ENCODE results near the gene P2RX3.
"Not testable (repeated sequence)": the region's sequence is repeated elsewhere in the genome, so short reads cannot be mapped to it uniquely, and the experiment has no call there.

Gene P2RX3

GRCh38 chr11:57327721-57328120 lies 10.4 kb upstream of the P2RX3 start:
- no peak for ATAC-seq
- peaks cover 70% of the 10 kb centered on the region for H3K4me1 Mint-ChIP-seq
- no peak overlapping the region for H3K4me3 Mint-ChIP-seq
- no peak for DNase-seq
- no peaks in the 10 kb centered on the region for H3K9me3 Mint-ChIP-seq
- H3K27ac Mint-ChIP-seq: peak overlapping the region; percentile 1
- H3K27me3 Mint-ChIP-seq: no peaks in the 10 kb centered on the region
- H3K36me3 Mint-ChIP-seq (ENCODE audit: low read depth): peaks cover 74% of the 10 kb centered on the region

- Mint-ChIP-seq H3K9me3 (no peaks in the 10 kb centered on the region), H3K4me1 (peaks cover 78% of the 10 kb centered on the region), H3K27ac (peak overlapping the region; percentile 83), H3K36me3 (ENCODE audit: low read depth) (peaks cover 92% of the 10 kb centered on the region), H3K4me3 (peak overlapping the region; percentile 51), H3K27me3 (no peaks in the 10 kb centered on the region)
- peak; percentile 50 for ATAC-seq
- DNase-seq: no peak
Observed at GRCh38 chr11:57330029-57330428, 8.1 kb upstream of the P2RX3 start.

- H3K9me3 Mint-ChIP-seq: no peaks in the 10 kb centered on the region
- no peak overlapping the region for H3K4me3 Mint-ChIP-seq
- DNase-seq (no peak), ATAC-seq (no peak)
- H3K27me3 Mint-ChIP-seq: no peaks in the 10 kb centered on the region
- H3K4me1 Mint-ChIP-seq: peaks cover 73% of the 10 kb centered on the region
- H3K27ac Mint-ChIP-seq: no peak overlapping the region
- H3K36me3 Mint-ChIP-seq (ENCODE audit: low read depth): peaks cover 77% of the 10 kb centered on the region
Observed at GRCh38 chr11:57331720-57332119, 6.4 kb upstream of the P2RX3 start.

- Mint-ChIP-seq H3K4me3 (no peak overlapping the region), H3K27me3 (no peaks in the 10 kb centered on the region)
- no peak for DNase-seq
Observed at GRCh38 chr11:57332694-57333440, 5.3 kb upstream of the P2RX3 start.

GRCh38 chr11:57335023-57335342 lies 3.2 kb upstream of the P2RX3 start:
- Mint-ChIP-seq H3K36me3 (ENCODE audit: low read depth) (peaks cover 46% of the 10 kb centered on the region), H3K9me3 (no peaks in the 10 kb centered on the region), H3K27me3 (no peaks in the 10 kb centered on the region), H3K4me1 (peaks cover 55% of the 10 kb centered on the region), H3K27ac (peak overlapping the region; percentile 98), H3K4me3 (peak overlapping the region; percentile 92)
- ATAC-seq: no peak
- DNase-seq: no peak

More at GRCh38 chr11:57332694-57333440, 5.3 kb upstream of the P2RX3 start:
- Mint-ChIP-seq H3K9me3 (no peaks in the 10 kb centered on the region), H3K36me3 (ENCODE audit: low read depth) (peaks cover 65% of the 10 kb centered on the region), H3K27ac (no peak overlapping the region), H3K4me1 (peaks cover 64% of the 10 kb centered on the region)
- ATAC-seq: no peak

GRCh38 chr11:57335343-57336110 lies 2.6 kb upstream of the P2RX3 start, which contains the start of gene SSRP1:
Gene SSRP1 (minus strand): TSS chr11:57335892. CDS start chr11:57335121, 771 bp downstream.
- peak; percentile 85 for DNase-seq
- Mint-ChIP-seq H3K36me3 (ENCODE audit: low read depth) (peaks cover 40% of the 10 kb centered on the region), H3K4me3 (peak within 1 kb of the TSS; percentile 92), H3K27me3 (no peaks in the 10 kb centered on the region), H3K9me3 (no peaks in the 10 kb centered on the region), H3K4me1 (peaks cover 50% of the 10 kb centered on the region), H3K27ac (peak within 1 kb of the TSS; percentile 98)
- peak; percentile 100 for ATAC-seq

GRCh38 chr11:57336111-57336666 lies 2.0 kb upstream of the P2RX3 start:
- peak; percentile 19 for DNase-seq

GRCh38 chr11:57336856-57337255 lies 1.3 kb upstream of the P2RX3 start:
- not testable (repeated sequence) for H3K9me3 Mint-ChIP-seq, DNase-seq
- H3K27ac Mint-ChIP-seq: peak overlapping the region; percentile 98

More at GRCh38 chr11:57336111-57336666, 2.0 kb upstream of the P2RX3 start:
- peaks cover 34% of the 10 kb centered on the region for H3K36me3 Mint-ChIP-seq (ENCODE audit: low read depth)
- no peaks in the 10 kb centered on the region for H3K27me3 Mint-ChIP-seq
- H3K9me3 Mint-ChIP-seq: no peaks in the 10 kb centered on the region
- peak overlapping the region; percentile 98 for H3K27ac Mint-ChIP-seq
- peaks cover 46% of the 10 kb centered on the region for H3K4me1 Mint-ChIP-seq
- H3K4me3 Mint-ChIP-seq: peak overlapping the region; percentile 92
- peak; percentile 2 for ATAC-seq

GRCh38 chr11:57339328-57339727 lies 1.2 kb downstream of the P2RX3 start:
- ATAC-seq (no peak), DNase-seq (no peak)
- H3K27me3 Mint-ChIP-seq: peaks cover 1% of the 10 kb centered on the region
- H3K36me3 Mint-ChIP-seq (ENCODE audit: low read depth): peaks cover 6% of the 10 kb centered on the region
- no peak overlapping the region for H3K27ac Mint-ChIP-seq
- H3K4me1 Mint-ChIP-seq: peaks cover 19% of the 10 kb centered on the region
- H3K4me3 Mint-ChIP-seq: no peak overlapping the region
- no peaks in the 10 kb centered on the region for H3K9me3 Mint-ChIP-seq

More at GRCh38 chr11:57336856-57337255, 1.3 kb upstream of the P2RX3 start:
- ATAC-seq, H3K27me3 Mint-ChIP-seq: not testable (repeated sequence)
- Mint-ChIP-seq H3K4me3 (peak overlapping the region; percentile 92), H3K36me3 (ENCODE audit: low read depth) (peaks cover 28% of the 10 kb centered on the region), H3K4me1 (peaks cover 41% of the 10 kb centered on the region)

GRCh38 chr11:57340039-57340615 lies 2.0 kb downstream of the P2RX3 start:
- ATAC-seq (no peak), DNase-seq (no peak)
- peaks cover 1% of the 10 kb centered on the region for H3K27me3 Mint-ChIP-seq
- H3K4me3 Mint-ChIP-seq: no peak overlapping the region
- H3K9me3 Mint-ChIP-seq: no peaks in the 10 kb centered on the region
- H3K36me3 Mint-ChIP-seq (ENCODE audit: low read depth): no peaks in the 10 kb centered on the region
- peaks cover 14% of the 10 kb centered on the region for H3K4me1 Mint-ChIP-seq
- no peak overlapping the region for H3K27ac Mint-ChIP-seq

GRCh38 chr11:57341250-57341808 lies 3.2 kb downstream of the P2RX3 start:
- Mint-ChIP-seq H3K36me3 (ENCODE audit: low read depth) (no peaks in the 10 kb centered on the region), H3K4me1 (peaks cover 8% of the 10 kb centered on the region), H3K9me3 (no peaks in the 10 kb centered on the region), H3K27me3 (peaks cover 1% of the 10 kb centered on the region), H3K27ac (no peak overlapping the region), H3K4me3 (no peak overlapping the region)
- ATAC-seq (no peak), DNase-seq (no peak)

GRCh38 chr11:57342702-57343101 lies 4.5 kb downstream of the P2RX3 start:
- no peaks in the 10 kb centered on the region for H3K9me3 Mint-ChIP-seq
- no peak for DNase-seq
- no peak overlapping the region for H3K4me3 Mint-ChIP-seq
- ATAC-seq: no peak
- peaks cover 2% of the 10 kb centered on the region for H3K4me1 Mint-ChIP-seq
- no peak overlapping the region for H3K27ac Mint-ChIP-seq
- H3K27me3 Mint-ChIP-seq: peaks cover 1% of the 10 kb centered on the region
- no peaks in the 10 kb centered on the region for H3K36me3 Mint-ChIP-seq (ENCODE audit: low read depth)

GRCh38 chr11:57343825-57344224 lies 5.7 kb downstream of the P2RX3 start:
- Mint-ChIP-seq H3K4me1 (peaks cover 2% of the 10 kb centered on the region), H3K4me3 (no peak overlapping the region), H3K9me3 (no peaks in the 10 kb centered on the region), H3K27ac (no peak overlapping the region), H3K27me3 (peaks cover 1% of the 10 kb centered on the region), H3K36me3 (ENCODE audit: low read depth) (no peaks in the 10 kb centered on the region)
- DNase-seq (no peak), ATAC-seq (no peak)

GRCh38 chr11:57344826-57345225 lies 6.7 kb downstream of the P2RX3 start:
- Mint-ChIP-seq H3K4me1 (peaks cover 3% of the 10 kb centered on the region), H3K27ac (no peak overlapping the region), H3K27me3 (peaks cover 1% of the 10 kb centered on the region), H3K9me3 (no peaks in the 10 kb centered on the region), H3K4me3 (no peak overlapping the region), H3K36me3 (ENCODE audit: low read depth) (no peaks in the 10 kb centered on the region)
- ATAC-seq: no peak
- DNase-seq: no peak
